Medulla oblongata (tissue), 1 donor: ENCODE measurements around the gene AKNA.

Experiments used
- DNase-seq: peaks from one replicate; pipeline ENCODE4 v3.0.0-alpha.2; 2015; ENCODE audit errors: extremely low spot score

Gene AKNA

GRCh38 chr9:114396558-114397218, 8.9 kb upstream of the AKNA start:
- no peak for DNase-seq

DNA sequence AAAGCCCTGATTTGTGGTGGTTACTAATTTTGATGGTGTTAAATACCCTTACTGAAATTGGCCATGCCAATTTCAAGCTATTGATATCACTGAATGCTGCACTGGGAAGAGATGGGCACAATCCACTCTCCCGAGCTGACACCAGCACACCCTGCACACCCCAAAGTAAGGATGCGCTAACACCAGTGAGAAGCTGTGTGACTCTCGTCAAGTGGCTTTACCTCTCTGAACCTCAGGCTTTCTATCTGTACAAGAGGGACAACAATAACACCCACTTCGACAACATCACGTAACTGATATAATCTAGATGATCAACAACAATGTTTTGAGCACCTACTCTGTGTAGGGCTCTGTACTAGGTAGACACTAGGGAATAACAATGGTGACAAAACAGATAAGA, 8.0 kb upstream of the AKNA start:
- no peak for DNase-seq

GRCh38 chr9:114395334-114395617, 7.5 kb upstream of the AKNA start:
- DNase-seq: no peak

DNA sequence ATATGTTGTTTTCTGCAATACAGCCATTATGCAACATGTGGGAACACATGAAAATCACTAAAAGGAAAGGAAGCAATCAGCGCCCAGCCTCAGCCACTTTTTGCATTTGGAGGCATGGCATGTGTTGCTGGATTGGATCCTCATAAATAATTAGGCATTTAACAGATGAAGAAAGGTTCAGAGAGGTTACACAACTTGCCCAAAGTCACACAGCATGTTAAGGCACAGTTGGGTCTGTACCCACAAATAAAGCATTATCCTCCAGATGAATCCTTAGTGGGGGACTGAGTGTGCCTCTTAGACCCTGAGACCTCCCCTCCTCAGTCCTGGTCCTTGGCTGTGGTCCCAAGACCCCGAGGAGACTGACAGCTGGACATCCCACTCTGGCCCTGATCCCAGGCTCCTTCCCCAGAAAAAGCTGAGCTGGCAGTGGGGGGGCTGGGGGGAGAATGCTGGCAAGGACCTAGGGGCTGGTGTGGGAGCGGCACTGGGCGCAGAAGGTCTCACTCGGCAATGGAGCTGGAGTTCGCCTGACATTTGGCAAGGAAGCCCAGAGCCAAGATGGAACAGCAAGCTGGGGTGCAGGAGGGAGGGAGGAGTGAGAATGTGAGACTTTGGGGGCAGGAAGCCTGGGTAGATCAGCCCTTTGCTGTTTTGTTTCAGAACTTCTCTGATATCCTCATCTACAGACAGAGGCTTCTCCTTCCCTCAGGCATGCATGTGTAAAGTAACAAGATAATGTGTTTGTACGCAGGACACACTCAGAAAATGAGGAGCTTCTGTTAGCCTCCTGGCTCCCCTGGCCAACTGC, 6.9 kb upstream of the AKNA start:
- DNase-seq: no peak

DNA sequence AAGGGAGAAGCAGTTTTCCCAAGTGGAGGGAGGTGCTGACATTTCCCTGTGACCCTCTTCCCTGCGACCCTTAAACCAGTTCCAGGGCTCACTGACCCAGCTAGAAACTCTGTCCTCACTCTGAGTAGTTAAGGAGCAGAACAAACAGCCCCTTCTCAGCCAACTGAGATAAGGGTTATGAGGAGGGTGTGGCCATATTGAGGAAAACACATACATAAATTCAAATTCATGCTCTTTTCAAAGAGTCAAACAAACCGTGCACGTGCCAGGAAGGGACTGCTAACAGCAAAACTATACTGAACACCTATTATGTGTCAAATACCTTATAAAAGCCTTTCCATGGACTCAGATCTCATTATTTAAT, 4.9 kb upstream of the AKNA start:
- DNase-seq: no peak

- DNase-seq: no peak
These were observed 3.2 kb upstream of the AKNA start for GRCh38 chr9:114390952-114391351.

- DNase-seq: no peak
These were observed 2.0 kb upstream of the AKNA start for GRCh38 chr9:114389612-114390368.

DNA sequence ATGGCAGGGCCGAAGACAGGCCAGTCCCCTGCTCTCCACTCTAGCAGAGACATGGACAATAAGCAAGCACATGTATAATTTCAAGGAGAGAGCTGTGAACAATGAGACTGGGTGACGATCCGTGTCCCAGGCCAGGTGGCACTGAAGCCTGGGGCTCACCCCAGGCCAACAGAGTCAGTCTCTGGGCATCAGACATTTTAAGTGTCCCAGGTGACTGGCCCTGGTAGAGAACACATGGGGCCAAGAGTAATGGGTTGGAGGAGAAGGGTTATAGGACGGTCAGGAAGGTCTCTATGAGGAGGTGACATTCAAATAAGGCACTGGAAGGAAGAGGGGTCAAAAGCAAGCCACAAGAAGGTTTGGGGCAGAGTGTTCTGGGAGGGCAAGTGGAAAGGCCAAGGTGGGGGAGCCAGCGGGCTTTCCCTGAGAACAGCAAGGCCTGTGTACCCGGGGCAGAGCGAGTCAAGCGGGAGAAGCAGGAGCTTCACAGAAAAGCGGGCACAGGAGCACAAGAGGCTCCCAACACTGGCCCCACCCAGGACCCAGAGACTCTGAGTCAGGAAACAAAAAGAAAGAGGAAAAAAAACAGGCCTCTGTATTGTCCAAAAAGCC, 1.1 kb upstream of the AKNA start:
- DNase-seq: no peak

DNA sequence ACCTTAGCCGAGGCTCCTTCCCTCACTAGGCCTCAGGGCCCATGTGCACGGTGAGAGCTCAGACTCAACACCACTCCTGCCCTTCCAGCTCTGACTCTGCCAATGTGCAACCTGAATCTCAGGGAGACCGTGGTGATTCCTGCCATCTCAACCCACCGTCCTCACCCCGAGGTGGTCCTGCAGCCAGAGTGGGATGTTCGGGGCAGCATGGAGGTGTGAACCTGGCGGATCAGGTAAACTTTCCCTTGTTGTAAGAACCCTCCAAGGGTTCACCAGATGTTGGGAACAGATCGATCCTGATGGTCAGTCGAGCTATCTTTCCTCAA, 538 bp upstream of the AKNA start:
- no peak for DNase-seq

- DNase-seq: peak; percentile 57
These were observed 699 bp downstream of the AKNA start for GRCh38 chr9:114386886-114387679.

GRCh38 chr9:114386361-114386885, 1.4 kb downstream of the AKNA start:
- no peak for DNase-seq

GRCh38 chr9:114385397-114386181, 2.2 kb downstream of the AKNA start:
- DNase-seq: peak; percentile 88

DNA sequence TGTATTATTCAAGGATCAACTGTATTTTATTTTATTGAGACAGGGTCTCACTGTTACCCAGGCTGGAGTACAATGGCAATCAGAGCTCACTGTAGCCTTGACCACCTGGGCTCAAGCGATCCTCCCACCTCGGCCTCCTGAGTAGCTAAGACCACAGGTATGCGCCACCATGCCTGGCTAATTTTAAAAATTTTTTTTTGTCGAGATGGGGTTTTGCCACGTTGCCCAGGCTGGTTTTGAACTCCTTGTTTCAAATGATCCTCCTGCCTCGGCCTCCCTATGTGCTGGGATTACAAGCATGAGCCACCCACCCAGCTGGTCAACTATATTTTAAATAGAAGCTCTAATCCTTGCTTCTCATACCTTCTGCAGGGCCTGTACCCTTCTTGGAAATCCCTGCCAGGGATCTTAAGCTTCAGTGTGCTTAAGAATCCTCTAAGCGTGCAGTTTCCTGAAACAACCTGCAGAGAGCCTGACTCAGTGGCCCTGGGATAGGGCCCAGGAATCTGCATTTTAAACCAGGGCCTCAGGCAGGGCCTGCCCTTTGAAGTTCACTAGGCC, 2.9 kb downstream of the AKNA start:
- DNase-seq: no peak

- DNase-seq: no peak
These were observed 3.4 kb downstream of the AKNA start for GRCh38 chr9:114384341-114384740.

GRCh38 chr9:114383521-114384231, 4.1 kb downstream of the AKNA start:
- peak; percentile 76 for DNase-seq

- no peak for DNase-seq
These were observed 4.9 kb downstream of the AKNA start for GRCh38 chr9:114382699-114383520.

DNA sequence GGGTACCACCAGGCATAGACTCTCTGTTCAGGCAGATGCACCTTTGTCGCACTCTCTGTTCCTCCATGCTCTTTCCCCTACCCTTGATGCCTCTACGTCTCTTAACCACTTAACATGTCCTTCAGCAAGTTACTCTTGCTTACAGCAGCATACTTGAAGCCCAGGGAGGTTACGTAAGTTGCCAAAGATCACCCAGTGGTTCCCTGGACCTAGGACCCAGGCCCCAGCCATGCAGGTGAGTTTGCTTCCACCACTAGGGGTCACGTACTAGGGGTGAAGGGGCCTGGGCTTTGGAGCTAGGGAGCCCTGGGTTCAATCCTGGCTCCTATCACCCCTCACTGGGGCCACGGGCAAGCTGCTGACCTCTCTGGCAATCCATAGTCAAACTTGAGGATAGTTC, 8.9 kb downstream of the AKNA start:
- DNase-seq: no peak

- no peak for DNase-seq
These were observed 9.8 kb downstream of the AKNA start for GRCh38 chr9:114378016-114378415.
